ENCODE data around the gene LRPAP1.
"Not testable (repeated sequence)": the region's sequence is repeated elsewhere in the genome, so short reads cannot be mapped to it uniquely, and the experiment has no call there.

The LRPAP1 gene

DNA sequence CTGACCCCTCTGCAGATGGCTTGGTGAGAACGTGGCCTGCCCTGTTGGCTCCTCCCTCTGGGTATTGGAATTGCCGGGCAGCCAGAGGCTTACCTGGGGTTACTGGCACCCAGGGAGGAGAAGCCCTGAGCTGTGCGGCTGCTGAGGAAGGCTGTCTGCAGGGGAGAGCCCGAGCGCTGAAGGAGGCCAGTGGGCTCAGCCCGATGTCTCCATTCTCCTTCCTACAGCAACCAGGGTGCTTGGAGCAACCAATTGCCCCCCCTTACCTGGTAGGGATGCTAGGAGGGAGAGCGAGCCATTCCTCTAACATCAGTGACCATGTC is 26.3 kb upstream of the LRPAP1 start:
- not testable (repeated sequence) for H3K27ac ChIP-seq (ENCODE audit: low read length); H3K27me3 ChIP-seq (ENCODE audit: insufficient read depth, low read length); H3K36me3 ChIP-seq (ENCODE audit: insufficient read depth, low read depth, low read length); H3K4me1 ChIP-seq (ENCODE audit: insufficient read depth, low read length); H3K9me3 ChIP-seq (ENCODE audit: insufficient read depth, low read depth, low read length); H3K9ac ChIP-seq (ENCODE audit: low read depth, low read length); H3K4me3 ChIP-seq (ENCODE audit: low read length)

DNA sequence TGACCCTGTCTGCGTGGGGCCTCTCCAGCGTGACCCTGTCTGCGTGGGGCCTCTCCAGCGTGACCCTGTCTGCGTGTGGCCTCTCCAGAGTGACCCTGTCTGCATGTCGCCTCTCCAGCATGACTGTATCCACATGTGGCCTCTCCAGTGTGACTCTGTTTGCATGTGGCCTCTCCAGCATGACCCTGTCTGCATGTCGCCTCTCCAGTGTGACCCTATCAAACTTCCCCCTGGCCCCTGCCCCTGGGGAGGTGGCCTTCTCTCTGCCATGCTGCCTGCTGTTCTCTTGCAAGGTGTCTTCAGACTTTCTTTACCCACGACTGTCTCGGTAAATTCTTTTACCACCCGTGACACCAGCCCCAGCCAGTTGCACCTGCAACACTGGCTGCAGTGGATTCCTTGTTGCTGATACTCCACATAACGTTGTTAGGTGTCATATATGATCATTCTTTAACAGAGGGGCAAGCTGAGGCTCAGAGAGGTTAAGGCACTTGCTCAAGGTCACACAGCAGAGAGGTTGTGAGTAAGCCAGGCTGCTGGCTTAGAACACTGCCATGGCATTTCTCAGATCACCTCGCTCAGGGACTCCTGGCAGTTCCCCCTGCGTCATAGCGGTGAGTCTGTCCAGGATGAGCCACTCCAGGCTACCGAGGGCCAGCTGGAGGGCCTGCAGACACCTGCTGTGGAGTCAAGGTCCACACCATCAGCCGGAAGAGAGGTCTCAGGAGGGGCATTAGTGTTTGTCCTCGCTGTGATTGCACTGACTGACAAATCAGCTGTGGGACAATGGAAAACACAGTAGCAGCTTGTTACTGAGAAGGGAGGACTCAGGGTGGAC is 25.7 kb upstream of the LRPAP1 start:
- not testable (repeated sequence) for H3K27me3 ChIP-seq (ENCODE audit: insufficient read depth, low read length); H3K36me3 ChIP-seq (ENCODE audit: insufficient read depth, low read depth, low read length); H3K4me1 ChIP-seq (ENCODE audit: insufficient read depth, low read length); H3K9me3 ChIP-seq (ENCODE audit: insufficient read depth, low read depth, low read length); H3K4me3 ChIP-seq (ENCODE audit: low read length); H3K27ac ChIP-seq (ENCODE audit: low read length); H3K9ac ChIP-seq (ENCODE audit: low read depth, low read length)

DNA sequence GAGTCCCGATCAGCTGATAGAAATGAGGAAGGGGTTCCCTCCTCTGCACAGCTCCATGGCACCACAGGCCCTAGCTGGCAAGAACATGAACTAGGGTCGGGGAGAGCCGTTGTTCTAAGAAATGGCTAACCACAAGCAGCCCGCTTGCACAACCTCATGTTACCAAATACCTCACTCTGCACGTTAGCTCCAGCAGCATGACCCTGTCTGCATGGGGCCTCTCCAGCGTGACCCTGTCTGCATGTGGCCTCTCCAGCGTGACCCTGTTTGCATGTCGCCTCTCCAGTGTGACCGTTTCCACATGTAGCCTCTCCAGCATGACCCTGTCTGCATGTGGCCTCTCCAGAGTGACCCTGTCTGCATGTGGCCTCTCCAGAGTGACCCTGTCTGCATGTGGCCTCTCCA is 24.9 kb upstream of the LRPAP1 start:
- not testable (repeated sequence) for H3K4me3 ChIP-seq (ENCODE audit: low read length); H3K4me1 ChIP-seq (ENCODE audit: insufficient read depth, low read length); H3K36me3 ChIP-seq (ENCODE audit: insufficient read depth, low read depth, low read length)

DNA sequence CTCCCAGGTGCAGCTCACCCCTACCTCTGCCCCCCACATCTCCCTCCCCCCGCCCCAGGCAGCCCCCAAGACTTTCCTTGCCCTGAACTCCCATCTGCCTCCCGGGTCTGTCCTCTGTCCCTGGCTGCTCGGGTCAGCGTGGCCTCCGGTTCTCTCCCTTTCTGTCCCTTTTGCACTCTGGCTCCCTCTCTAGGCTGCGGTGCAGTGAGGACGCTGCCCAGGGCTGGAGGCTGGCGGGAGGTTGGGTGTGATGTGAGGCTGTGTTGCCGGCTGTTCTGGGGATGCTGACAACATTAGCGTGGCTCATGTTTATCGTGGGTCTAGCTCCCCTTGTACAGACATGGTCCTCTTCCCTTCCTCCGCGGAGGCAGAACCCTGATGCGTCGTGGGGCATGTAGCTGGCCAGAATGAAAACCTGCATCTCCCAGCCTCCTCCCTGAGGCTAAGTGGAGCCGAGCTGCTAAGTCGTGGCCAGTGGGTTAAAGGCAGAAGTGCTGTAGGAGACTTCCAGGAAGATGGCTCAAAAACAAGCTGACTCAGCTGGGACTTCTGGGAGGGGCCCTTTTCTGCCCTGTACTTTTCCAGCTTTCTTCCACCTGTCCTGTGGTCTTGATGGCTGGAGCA is 24.1 kb upstream of the LRPAP1 start:
- H3K27me3 ChIP-seq (ENCODE audit: insufficient read depth, low read length); H3K4me1 ChIP-seq (ENCODE audit: insufficient read depth, low read length); H3K9ac ChIP-seq (ENCODE audit: low read depth, low read length); H3K4me3 ChIP-seq (ENCODE audit: low read length); H3K36me3 ChIP-seq (ENCODE audit: insufficient read depth, low read depth, low read length); H3K27ac ChIP-seq (ENCODE audit: low read length); H3K9me3 ChIP-seq (ENCODE audit: insufficient read depth, low read depth, low read length): not testable (repeated sequence)

More for the DNA sequence above, 24.9 kb upstream of the LRPAP1 start:
- not testable (repeated sequence) for H3K9me3 ChIP-seq (ENCODE audit: insufficient read depth, low read depth, low read length); H3K27me3 ChIP-seq (ENCODE audit: insufficient read depth, low read length); H3K9ac ChIP-seq (ENCODE audit: low read depth, low read length); H3K27ac ChIP-seq (ENCODE audit: low read length)

DNA sequence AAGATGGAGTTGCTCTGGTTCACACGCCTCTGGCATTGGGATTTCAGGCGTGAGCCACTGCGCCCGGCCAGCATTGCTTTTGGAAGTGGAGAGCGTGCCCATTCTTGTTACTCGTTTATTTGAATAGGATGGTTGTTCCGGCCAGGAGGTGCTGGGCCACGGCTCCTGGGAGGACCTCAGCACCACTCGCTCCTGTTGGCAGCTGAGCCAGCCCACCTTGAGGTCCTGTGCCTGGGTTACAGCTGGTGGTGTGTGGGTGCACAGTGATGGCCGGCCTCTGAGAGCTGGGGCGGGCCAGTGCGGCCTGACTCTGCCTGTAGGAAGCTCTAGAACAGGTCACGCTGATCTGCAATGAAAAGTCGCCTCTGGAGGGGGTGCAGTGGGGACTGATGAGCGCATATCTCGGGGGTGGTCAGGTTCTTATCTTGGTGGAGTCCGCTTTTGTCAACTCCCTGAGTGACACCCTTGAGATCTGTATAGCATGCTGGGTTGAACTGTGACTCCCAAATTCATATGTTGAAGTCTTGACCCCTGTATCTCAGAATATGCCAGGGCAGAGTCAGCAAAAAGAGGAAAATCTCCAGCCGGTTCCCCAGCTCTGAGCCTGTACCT is 23.3 kb upstream of the LRPAP1 start:
- H3K27me3 ChIP-seq (ENCODE audit: insufficient read depth, low read length); H3K36me3 ChIP-seq (ENCODE audit: insufficient read depth, low read depth, low read length); H3K9me3 ChIP-seq (ENCODE audit: insufficient read depth, low read depth, low read length); H3K27ac ChIP-seq (ENCODE audit: low read length); H3K4me1 ChIP-seq (ENCODE audit: insufficient read depth, low read length); H3K4me3 ChIP-seq (ENCODE audit: low read length); H3K9ac ChIP-seq (ENCODE audit: low read depth, low read length): not testable (repeated sequence)

DNA sequence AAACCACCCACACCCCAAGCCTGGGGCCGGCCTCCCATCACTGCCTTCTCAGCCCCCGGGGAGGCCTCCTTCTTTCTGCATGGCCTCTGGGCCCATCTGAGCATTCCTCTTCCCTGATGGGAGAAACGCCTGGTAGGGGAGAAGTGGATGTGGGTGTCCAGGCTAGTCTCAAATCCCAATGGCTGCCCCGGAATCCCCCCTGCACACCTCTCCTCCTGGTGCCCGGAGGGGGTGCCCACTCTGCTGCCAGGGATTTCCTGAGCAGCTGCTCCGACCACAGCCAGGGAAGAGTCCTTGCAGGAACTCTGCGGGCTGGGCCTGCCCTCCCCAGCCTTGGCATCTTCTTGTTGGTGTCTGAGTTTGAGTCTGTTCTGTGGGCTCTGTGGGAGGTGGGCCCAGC is 19.1 kb upstream of the LRPAP1 start:
- not testable (repeated sequence) for H3K36me3 ChIP-seq (ENCODE audit: insufficient read depth, low read depth, low read length); H3K9ac ChIP-seq (ENCODE audit: low read depth, low read length); H3K27me3 ChIP-seq (ENCODE audit: insufficient read depth, low read length)

DNA sequence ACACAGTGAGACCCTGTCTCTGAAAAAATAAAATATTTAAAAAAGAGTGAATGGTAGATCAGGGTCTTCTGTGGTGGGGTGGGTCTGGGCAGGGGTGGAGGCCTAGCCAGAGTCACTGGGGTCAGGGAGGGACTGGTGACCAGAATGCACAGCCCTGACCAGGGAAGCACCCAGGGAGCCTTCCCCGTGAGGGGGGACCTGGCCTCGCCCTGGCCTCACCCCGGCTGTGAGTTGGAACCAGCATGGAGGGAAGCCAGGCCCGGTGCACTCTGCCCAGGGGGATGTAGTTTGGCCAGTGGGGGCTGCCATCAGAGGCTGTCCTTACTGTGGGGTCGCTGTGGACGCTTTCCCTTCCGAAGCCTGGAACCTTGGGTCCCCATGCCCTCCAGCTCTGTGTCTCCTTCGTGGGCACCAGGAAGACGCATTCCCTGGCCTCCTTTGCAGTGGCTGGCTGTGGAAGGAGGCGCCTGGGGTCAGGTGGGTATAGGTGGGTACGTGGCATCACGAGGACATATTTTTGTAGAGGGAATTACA is 18.6 kb upstream of the LRPAP1 start:
- H3K36me3 ChIP-seq (ENCODE audit: insufficient read depth, low read depth, low read length) = not testable (repeated sequence)

More for the DNA sequence above, 19.1 kb upstream of the LRPAP1 start:
- H3K9me3 ChIP-seq (ENCODE audit: insufficient read depth, low read depth, low read length); H3K27ac ChIP-seq (ENCODE audit: low read length); H3K4me3 ChIP-seq (ENCODE audit: low read length); H3K4me1 ChIP-seq (ENCODE audit: insufficient read depth, low read length): not testable (repeated sequence)

DNA sequence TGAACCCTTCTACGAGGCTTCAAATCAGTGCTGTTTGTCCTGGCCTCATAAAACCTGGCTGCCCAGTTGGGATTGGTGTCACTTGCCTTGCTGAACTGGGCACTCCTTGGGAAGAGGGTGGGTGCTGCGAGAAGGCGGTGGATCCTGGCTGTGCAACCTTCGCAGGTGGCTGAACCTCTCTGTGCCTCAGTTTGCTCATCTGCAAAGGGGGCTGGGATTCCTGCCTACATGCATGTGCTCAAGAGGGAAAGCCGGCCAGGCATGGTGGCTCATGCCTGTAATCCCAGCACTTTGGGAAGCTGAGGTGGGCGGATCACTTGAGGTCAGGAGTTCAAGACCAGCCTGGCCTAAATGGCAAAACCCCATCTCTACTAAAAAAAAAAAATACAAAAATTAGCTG is 17.8 kb upstream of the LRPAP1 start:
- H3K36me3 ChIP-seq (ENCODE audit: insufficient read depth, low read depth, low read length); H3K27ac ChIP-seq (ENCODE audit: low read length); H3K4me3 ChIP-seq (ENCODE audit: low read length); H3K9me3 ChIP-seq (ENCODE audit: insufficient read depth, low read depth, low read length); H3K27me3 ChIP-seq (ENCODE audit: insufficient read depth, low read length); H3K4me1 ChIP-seq (ENCODE audit: insufficient read depth, low read length); H3K9ac ChIP-seq (ENCODE audit: low read depth, low read length): not testable (repeated sequence)

More for the DNA sequence above, 18.6 kb upstream of the LRPAP1 start:
- not testable (repeated sequence) for H3K27ac ChIP-seq (ENCODE audit: low read length); H3K9me3 ChIP-seq (ENCODE audit: insufficient read depth, low read depth, low read length); H3K27me3 ChIP-seq (ENCODE audit: insufficient read depth, low read length); H3K4me1 ChIP-seq (ENCODE audit: insufficient read depth, low read length); H3K9ac ChIP-seq (ENCODE audit: low read depth, low read length); H3K4me3 ChIP-seq (ENCODE audit: low read length)

DNA sequence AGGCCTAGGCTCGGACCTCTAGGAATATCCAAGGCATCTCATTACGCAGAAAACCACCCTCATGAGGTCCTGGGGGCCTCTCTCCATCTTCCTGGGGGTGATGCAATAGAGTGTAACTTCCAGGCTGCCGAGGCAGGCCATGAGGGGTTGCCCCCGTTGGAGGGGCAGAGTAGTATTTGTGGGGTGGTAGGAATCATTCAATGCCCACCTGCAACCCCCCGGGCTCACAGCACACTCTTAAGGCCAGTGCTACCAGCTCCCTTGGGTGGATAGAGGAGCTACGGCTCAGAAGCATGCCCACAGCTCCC is 17.4 kb upstream of the LRPAP1 start:
- H3K9me3 ChIP-seq (ENCODE audit: insufficient read depth, low read depth, low read length); H3K9ac ChIP-seq (ENCODE audit: low read depth, low read length); H3K4me1 ChIP-seq (ENCODE audit: insufficient read depth, low read length); H3K27me3 ChIP-seq (ENCODE audit: insufficient read depth, low read length); H3K27ac ChIP-seq (ENCODE audit: low read length); H3K36me3 ChIP-seq (ENCODE audit: insufficient read depth, low read depth, low read length); H3K4me3 ChIP-seq (ENCODE audit: low read length): not testable (repeated sequence)

DNA sequence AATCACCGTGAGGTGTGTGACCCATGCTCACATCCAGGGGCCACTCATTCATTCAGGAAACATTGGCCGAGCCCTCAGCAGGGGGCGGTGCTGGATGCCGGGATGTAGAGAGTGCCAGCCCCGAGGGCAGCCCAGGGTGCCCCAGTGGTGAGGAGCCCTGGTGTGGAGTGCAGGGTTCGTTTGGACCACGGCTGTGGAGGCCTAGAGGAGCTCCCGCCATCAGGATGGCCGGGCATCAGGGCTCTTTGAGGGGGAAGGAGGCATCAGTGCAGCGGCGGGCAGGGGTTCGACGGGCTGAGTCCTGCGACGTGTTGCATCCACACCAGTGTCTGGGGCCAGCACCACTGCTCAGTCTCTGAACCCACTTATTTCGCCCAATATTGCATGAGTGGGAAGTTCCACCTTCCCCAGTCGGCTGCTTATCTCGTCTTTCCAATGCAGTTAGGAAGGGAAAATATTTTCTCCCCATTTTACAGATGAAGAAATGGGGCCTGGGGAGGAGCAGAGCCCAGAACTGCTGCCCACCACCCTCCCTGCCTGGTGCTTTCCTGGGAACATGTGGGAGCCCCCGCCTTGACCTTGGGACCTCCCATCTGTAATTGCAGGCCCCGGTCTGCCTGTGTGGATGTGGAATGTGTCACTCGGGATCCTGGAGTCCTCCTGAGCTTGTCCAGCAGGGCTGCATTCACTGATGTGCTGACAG is 16.9 kb upstream of the LRPAP1 start:
- H3K9me3 ChIP-seq (ENCODE audit: insufficient read depth, low read depth, low read length); H3K4me1 ChIP-seq (ENCODE audit: insufficient read depth, low read length); H3K4me3 ChIP-seq (ENCODE audit: low read length); H3K27ac ChIP-seq (ENCODE audit: low read length); H3K9ac ChIP-seq (ENCODE audit: low read depth, low read length); H3K27me3 ChIP-seq (ENCODE audit: insufficient read depth, low read length); H3K36me3 ChIP-seq (ENCODE audit: insufficient read depth, low read depth, low read length): not testable (repeated sequence)

DNA sequence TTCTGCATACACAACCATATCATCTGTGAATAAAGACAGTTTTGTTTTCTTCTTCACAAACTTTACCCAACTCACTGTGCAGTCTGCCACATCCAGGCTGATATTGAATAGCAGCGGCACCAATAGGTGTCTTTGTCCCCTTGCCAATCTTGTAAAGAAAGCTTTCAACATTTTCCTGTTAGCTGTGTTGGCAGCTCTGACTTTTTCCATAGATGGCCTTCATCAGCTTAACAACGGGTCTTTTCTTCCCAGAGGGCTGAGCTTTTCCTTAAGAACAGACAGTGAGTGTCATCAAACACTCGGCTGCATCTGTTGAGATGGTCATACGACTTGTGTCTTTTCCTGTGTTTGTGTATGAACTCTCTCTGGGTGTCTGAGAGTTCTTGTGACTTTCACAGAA is 14.5 kb upstream of the LRPAP1 start:
- not testable (repeated sequence) for H3K27me3 ChIP-seq (ENCODE audit: insufficient read depth, low read length); H3K4me1 ChIP-seq (ENCODE audit: insufficient read depth, low read length); H3K27ac ChIP-seq (ENCODE audit: low read length); H3K36me3 ChIP-seq (ENCODE audit: insufficient read depth, low read depth, low read length); H3K9ac ChIP-seq (ENCODE audit: low read depth, low read length); H3K9me3 ChIP-seq (ENCODE audit: insufficient read depth, low read depth, low read length); H3K4me3 ChIP-seq (ENCODE audit: low read length)

DNA sequence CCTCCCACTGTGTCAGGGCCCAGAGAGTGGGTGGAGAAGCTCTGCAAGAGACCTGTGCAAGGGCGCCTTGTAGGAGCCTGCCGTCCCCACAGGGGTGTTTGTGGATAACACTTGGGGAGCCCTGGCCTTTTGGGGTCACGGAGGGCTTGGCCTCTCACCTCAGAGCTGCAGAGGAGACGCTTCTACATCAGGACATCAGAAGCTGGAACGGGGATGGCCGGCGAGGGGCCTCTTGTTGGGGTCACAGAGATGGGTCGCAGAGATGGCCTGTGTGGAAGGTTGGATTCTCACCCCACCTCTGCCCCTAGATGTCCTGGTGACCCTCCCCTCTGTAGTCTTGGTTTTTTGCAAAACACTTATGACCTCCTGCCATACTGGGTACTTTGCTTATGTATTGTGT is 13.1 kb upstream of the LRPAP1 start:
- not testable (repeated sequence) for H3K9ac ChIP-seq (ENCODE audit: low read depth, low read length); H3K9me3 ChIP-seq (ENCODE audit: insufficient read depth, low read depth, low read length); H3K36me3 ChIP-seq (ENCODE audit: insufficient read depth, low read depth, low read length); H3K27me3 ChIP-seq (ENCODE audit: insufficient read depth, low read length); H3K27ac ChIP-seq (ENCODE audit: low read length); H3K4me1 ChIP-seq (ENCODE audit: insufficient read depth, low read length); H3K4me3 ChIP-seq (ENCODE audit: low read length)

All from iPS-20b (cell line).